GM12891 (cell line): ENCODE data around the gene SLC13A3.

Experiments used
- DNase-seq: peaks from one replicate; pipeline ENCODE4 v3.0.0; 2011; ENCODE audit warnings: low spot score; ENCODE audit not compliant: insufficient read length
- FAIRE-seq: peaks from 2 replicates; lab custom pipeline; 2011; peaks lifted over from hg19 to GRCh38; lab: Jason Lieb, UNC
- PAX5 ChIP-seq: IDR thresholded peaks from 2 replicates; pipeline ENCODE4 v1.6.1; 2011; ENCODE audit warnings: low read length, moderate library complexity, mild to moderate bottlenecking; ENCODE audit not compliant: insufficient read depth, severe bottlenecking
- POLR2A ChIP-seq: IDR thresholded peaks from 2 replicates; pipeline ENCODE4 v1.6.1; 2011; ENCODE audit warnings: low read depth, low read length, control low read depth
- POLR2AphosphoS5 ChIP-seq: IDR thresholded peaks from 2 replicates; pipeline ENCODE4 v1.6.1; 2011; ENCODE audit warnings: low read depth, low read length, control low read depth
- POU2F2 ChIP-seq: IDR thresholded peaks from 2 replicates; pipeline ENCODE4 v1.6.1; 2011; ENCODE audit warnings: low read depth, mild to moderate bottlenecking, control low read depth, low read length, moderate library complexity
- SPI1 ChIP-seq: IDR thresholded peaks from 2 replicates; pipeline ENCODE4 v1.6.1; 2011; ENCODE audit warnings: low read depth, low read length, control low read depth
- TAF1 ChIP-seq: IDR thresholded peaks from 2 replicates; pipeline ENCODE4 v1.6.1; 2011; ENCODE audit warnings: low read depth, low read length, control low read depth

Gene SLC13A3

DNA sequence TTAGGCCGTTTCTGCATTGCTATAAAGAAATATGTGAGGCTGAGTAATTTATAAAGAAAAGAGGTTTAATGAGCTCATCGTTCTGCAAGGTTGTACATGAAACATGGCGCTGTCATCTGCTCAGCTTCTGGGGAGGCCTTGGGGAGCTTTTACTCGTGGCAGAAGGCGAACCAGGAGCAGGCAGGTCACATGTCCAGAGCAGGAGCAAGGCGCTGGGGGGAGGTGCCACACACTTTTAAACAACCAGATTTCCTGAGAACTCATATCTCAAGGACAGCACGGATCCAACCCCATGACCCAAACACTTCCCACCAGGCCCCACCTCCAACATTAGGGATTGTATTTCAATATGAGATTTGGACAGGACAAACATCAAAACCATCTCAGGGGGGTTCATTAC is 6.4 kb upstream of the SLC13A3 start:
- no peak for TF ChIP-seq SPI1
- FAIRE-seq: no peak
- no peak for DNase-seq

DNA sequence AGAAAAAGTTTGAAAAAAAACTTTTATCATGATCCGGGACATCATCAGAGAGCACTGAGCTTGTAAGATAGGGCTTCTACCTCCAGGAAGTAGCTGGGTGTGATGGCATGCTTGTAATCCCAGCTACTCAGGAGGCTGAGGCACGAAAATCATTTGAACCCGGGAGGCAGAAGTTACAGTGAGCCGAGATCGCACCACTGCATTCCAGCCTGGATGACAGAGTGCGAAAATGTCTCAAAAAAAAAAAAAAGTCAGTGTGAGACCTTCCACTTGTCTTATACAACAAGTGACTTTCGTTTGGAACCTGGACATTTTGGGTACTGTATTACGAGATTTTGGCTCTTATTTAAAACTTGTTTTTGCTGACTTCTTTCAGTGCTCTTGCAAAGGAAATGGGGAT is 5.9 kb upstream of the SLC13A3 start:
- TF ChIP-seq SPI1 (no peak), TAF1 (no peak), POU2F2 (no peak), POLR2A (no peak), PAX5 (no peak), POLR2AphosphoS5 (no peak)
- DNase-seq (no peak), FAIRE-seq (no peak)

- TF ChIP-seq PAX5 (no peak), POU2F2 (no peak), POLR2A (no peak), SPI1 (no peak), POLR2AphosphoS5 (no peak), TAF1 (no peak)
- DNase-seq: no peak
- FAIRE-seq: no peak
Observed at GRCh38 chr20:46652699-46653098, 1.4 kb upstream of the SLC13A3 start.

- FAIRE-seq (no peak), DNase-seq (no peak)
- TF ChIP-seq SPI1 (no peak), POLR2A (no peak), TAF1 (no peak), PAX5 (no peak), POLR2AphosphoS5 (no peak), POU2F2 (no peak)
Observed at GRCh38 chr20:46650575-46651090, 626 bp downstream of the SLC13A3 start.

GRCh38 chr20:46649965-46650542 is 1.2 kb downstream of the SLC13A3 start:
- no peak for TF ChIP-seq TAF1
- TF ChIP-seq POLR2A: no peak
- TF ChIP-seq PAX5: no peak
- TF ChIP-seq POLR2AphosphoS5: no peak
- no peak for TF ChIP-seq SPI1
- TF ChIP-seq POU2F2: no peak
- no peak for FAIRE-seq
- no peak for DNase-seq

GRCh38 chr20:46649650-46649949 is 1.7 kb downstream of the SLC13A3 start:
- DNase-seq (no peak), FAIRE-seq (no peak)
- TF ChIP-seq POLR2A (no peak), POU2F2 (no peak), PAX5 (no peak), TAF1 (no peak), SPI1 (no peak)

DNA sequence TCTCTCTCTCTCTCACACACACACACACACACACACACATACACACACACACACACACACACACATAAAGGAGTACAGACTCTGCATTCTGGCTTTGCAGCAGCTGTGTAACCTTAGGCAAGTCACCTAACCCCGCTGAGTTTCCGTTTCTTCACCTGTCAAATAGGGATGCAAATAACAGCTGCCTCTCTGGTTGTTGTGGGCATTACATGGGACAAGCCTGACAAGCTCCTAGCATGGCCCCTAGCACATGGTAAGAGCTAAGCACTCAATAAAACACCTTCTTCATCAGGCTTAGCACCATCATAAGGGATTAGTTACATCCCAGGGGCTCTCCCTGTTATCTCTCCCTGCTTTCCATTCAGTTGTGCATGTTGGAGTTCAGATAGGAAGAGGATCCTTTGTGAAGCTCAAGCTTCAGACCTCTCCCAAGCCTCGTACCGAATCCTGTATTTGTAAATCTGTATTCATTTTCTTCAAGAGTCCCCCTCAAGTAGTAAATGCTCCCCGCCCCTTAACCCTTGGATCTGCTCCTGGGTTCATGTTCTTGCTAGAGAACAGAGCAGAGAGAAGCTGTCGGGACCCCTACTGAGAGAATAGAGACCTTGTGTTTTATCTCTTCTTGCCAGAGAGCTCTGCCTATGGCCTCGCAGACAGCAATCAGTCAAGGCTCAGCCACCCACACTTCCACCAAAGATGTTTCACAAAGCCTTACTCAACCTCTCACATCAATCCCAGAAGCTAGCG is 2.2 kb downstream of the SLC13A3 start:
- TF ChIP-seq SPI1 (no peak), PAX5 (no peak), TAF1 (no peak), POU2F2 (no peak), POLR2A (no peak), POLR2AphosphoS5 (no peak)
- DNase-seq (no peak), FAIRE-seq (no peak)

DNA sequence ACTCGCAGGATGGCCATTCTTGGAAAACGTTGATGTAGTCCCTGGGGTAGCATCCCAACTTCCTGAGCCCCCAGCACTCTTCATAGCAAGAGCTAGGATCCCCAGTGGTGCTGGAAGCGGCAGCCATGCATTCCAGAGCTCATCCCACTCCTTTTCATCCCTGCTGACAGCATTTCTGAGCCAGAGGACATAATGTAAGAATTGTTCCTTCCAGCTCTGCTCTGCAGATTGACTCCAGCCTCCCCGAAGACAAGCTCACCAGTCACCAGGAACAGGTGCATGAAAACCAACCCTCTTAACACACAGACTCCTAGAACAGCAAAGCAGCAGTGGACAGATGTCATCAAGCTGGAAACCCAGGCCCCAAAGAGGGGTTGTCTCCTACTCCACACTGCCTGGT is 3.8 kb downstream of the SLC13A3 start:
- FAIRE-seq (no peak), DNase-seq (no peak)
- TF ChIP-seq POLR2A (no peak), PAX5 (no peak), SPI1 (no peak)

GRCh38 chr20:46646659-46647380 is 4.4 kb downstream of the SLC13A3 start:
- FAIRE-seq (no peak), DNase-seq (no peak)
- TF ChIP-seq POU2F2: no peak
- no peak for TF ChIP-seq TAF1

DNA sequence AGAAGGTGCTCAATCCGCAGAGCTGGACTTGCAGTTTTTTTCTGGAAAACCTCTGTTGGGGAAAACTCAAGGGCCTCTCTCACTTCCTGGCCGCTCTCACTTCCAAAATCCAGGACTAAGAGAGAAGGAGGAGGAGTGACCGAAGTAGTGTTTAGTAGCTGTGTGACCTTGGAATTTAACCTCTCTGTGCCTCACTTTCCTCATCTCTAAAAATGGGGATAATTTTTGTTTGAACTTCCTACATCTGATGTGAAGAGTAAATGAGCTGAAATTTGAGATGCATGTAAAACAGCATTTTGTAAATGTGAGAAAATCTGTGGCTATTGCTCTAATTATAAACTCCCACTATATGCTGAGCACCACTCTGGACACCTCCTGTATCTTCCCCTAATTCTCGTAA is 5.1 kb downstream of the SLC13A3 start:
- DNase-seq (no peak), FAIRE-seq (no peak)
- TF ChIP-seq POU2F2: no peak
- no peak for TF ChIP-seq SPI1
- TF ChIP-seq POLR2AphosphoS5: no peak
- no peak for TF ChIP-seq PAX5
- no peak for TF ChIP-seq POLR2A
- TF ChIP-seq TAF1: no peak
